ENCODE measurements around the gene ARID2.

DNA sequence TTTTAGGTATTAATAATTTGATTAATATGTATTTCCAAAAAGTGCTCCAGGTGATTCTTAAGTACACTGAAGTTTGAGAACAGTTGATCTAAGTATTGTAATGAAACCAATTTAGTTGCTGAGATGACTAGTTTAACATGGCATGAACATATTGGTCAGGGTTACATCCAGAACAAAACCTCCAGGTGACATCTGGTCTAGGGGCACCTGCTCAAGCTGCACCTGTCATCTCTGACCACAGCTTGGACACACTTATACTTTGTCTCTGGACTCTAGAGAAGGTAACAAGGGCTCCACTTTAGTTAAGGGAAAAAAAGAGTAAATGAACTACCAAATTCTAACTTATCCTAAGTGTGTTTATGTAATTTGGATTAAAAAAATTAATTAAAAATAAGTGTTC is 8.1 kb downstream of the ARID2 start:
- TF ChIP-seq, protein P1, sequence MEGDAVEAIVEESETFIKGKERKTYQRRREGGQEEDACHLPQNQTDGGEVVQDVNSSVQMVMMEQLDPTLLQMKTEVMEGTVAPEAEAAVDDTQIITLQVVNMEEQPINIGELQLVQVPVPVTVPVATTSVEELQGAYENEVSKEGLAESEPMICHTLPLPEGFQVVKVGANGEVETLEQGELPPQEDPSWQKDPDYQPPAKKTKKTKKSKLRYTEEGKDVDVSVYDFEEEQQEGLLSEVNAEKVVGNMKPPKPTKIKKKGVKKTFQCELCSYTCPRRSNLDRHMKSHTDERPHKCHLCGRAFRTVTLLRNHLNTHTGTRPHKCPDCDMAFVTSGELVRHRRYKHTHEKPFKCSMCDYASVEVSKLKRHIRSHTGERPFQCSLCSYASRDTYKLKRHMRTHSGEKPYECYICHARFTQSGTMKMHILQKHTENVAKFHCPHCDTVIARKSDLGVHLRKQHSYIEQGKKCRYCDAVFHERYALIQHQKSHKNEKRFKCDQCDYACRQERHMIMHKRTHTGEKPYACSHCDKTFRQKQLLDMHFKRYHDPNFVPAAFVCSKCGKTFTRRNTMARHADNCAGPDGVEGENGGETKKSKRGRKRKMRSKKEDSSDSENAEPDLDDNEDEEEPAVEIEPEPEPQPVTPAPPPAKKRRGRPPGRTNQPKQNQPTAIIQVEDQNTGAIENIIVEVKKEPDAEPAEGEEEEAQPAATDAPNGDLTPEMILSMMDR (IDR thresholded peaks at IDR 0.05; ENCODE audit: low read depth, low read length, missing input control), result no peak
- no peak for TF ChIP-seq SP1 (IDR thresholded peaks at IDR 0.05)
